ENCODE data around the gene ECE1. TPM values are rescaled to one million over a fixed set of nuclear protein-coding genes. Genes with fewer than 3 reads are reported as not detected.

Gene ECE1
- total and polyA plus RNA-seq, 2 donors (not counting 1 experiment from before 2014, with no cell fraction given), result 131 to 138 TPM

GRCh38 chr1:21338573-21339355 lies 48.5 kb upstream of the ECE1 start:
- Histone ChIP-seq H4K20me1 (ENCODE audit: control insufficient read depth, extremely low read depth, insufficient read depth, low read length) (no peaks in the 10 kb centered on the region), H3K79me2 (ENCODE audit: control insufficient read depth, insufficient read depth, low read length) (peaks cover 81% of the 10 kb centered on the region), H3K4me2 (ENCODE audit: extremely low read depth, insufficient read depth, low read length) (peak overlapping the region; percentile 60), H3K27ac (ENCODE audit: insufficient read depth, low read length) (peak overlapping the region; percentile 89), H3K4me1 (ENCODE audit: control insufficient read depth, extremely low read depth, insufficient read depth, low read length) (peaks cover 59% of the 10 kb centered on the region), H3K9me3 (ENCODE audit: control insufficient read depth, insufficient read depth, low read depth, low read length) (no peaks in the 10 kb centered on the region), H3K27me3 (ENCODE audit: control insufficient read depth, insufficient read depth, low read length) (no peaks in the 10 kb centered on the region), H2AFZ (ENCODE audit: low read length) (no peak overlapping the region), H3K4me3 (replicated peaks in 1 of 4; ENCODE audit: control extremely low read depth in 1 of 4, insufficient read depth in 1 of 4, low read depth in 3 of 4, low read length in 4 of 4) (no peak overlapping the region), H3K36me3 (ENCODE audit: control insufficient read depth, insufficient read depth, low read length) (no peaks in the 10 kb centered on the region), H3K9ac (ENCODE audit: insufficient read depth, low read length) (peak overlapping the region; percentile 18)
- TF ChIP-seq CTCF (conservative IDR thresholded peaks at IDR 0.05 in 1 of 2, IDR thresholded peaks at IDR 0.05 in 1 of 2; ENCODE audit: low read depth in 1 of 2, low read length in 2 of 2) (no peak), EZH2 (IDR thresholded peaks at IDR 0.05; ENCODE audit: low read length, missing control alignments) (no peak)
- DNase-seq (ENCODE audit: low read depth in 2 of 2), result peak in 1 of 2 donors; percentile 97

- peak; percentile 76 to 99 for DNase-seq (ENCODE audit: low read depth in 2 of 2)
- Histone ChIP-seq H3K4me2 (ENCODE audit: extremely low read depth, insufficient read depth, low read length) (peak overlapping the region; percentile 60), H4K20me1 (ENCODE audit: control insufficient read depth, extremely low read depth, insufficient read depth, low read length) (no peaks in the 10 kb centered on the region), H3K4me1 (ENCODE audit: control insufficient read depth, extremely low read depth, insufficient read depth, low read length) (peaks cover 56% of the 10 kb centered on the region), H3K9ac (ENCODE audit: insufficient read depth, low read length) (peak overlapping the region; percentile 18), H3K9me3 (ENCODE audit: control insufficient read depth, insufficient read depth, low read depth, low read length) (no peaks in the 10 kb centered on the region), H3K4me3 (replicated peaks in 1 of 4; ENCODE audit: control extremely low read depth in 1 of 4, insufficient read depth in 1 of 4, low read depth in 3 of 4, low read length in 4 of 4) (no peak overlapping the region), H3K36me3 (ENCODE audit: control insufficient read depth, insufficient read depth, low read length) (no peaks in the 10 kb centered on the region), H3K27me3 (ENCODE audit: control insufficient read depth, insufficient read depth, low read length) (no peaks in the 10 kb centered on the region), H3K27ac (ENCODE audit: insufficient read depth, low read length) (peak overlapping the region; percentile 89), H3K79me2 (ENCODE audit: control insufficient read depth, insufficient read depth, low read length) (peaks cover 78% of the 10 kb centered on the region), H2AFZ (ENCODE audit: low read length) (no peak overlapping the region)
- TF ChIP-seq CTCF (conservative IDR thresholded peaks at IDR 0.05 in 1 of 2, IDR thresholded peaks at IDR 0.05 in 1 of 2; ENCODE audit: low read depth in 1 of 2, low read length in 2 of 2) (no peak), EZH2 (IDR thresholded peaks at IDR 0.05; ENCODE audit: low read length, missing control alignments) (no peak)
These were observed 47.8 kb upstream of the ECE1 start for GRCh38 chr1:21337928-21338572.

GRCh38 chr1:21337454-21337927 lies 47.2 kb upstream of the ECE1 start:
- Histone ChIP-seq H2AFZ (ENCODE audit: low read length) (no peak overlapping the region), H3K36me3 (ENCODE audit: control insufficient read depth, insufficient read depth, low read length) (no peaks in the 10 kb centered on the region), H3K9me3 (ENCODE audit: control insufficient read depth, insufficient read depth, low read depth, low read length) (no peaks in the 10 kb centered on the region), H3K4me3 (replicated peaks in 1 of 4; ENCODE audit: control extremely low read depth in 1 of 4, insufficient read depth in 1 of 4, low read depth in 3 of 4, low read length in 4 of 4) (no peak overlapping the region), H3K4me2 (ENCODE audit: extremely low read depth, insufficient read depth, low read length) (peak overlapping the region; percentile 60), H3K4me1 (ENCODE audit: control insufficient read depth, extremely low read depth, insufficient read depth, low read length) (peaks cover 51% of the 10 kb centered on the region), H3K27me3 (ENCODE audit: control insufficient read depth, insufficient read depth, low read length) (no peaks in the 10 kb centered on the region), H3K27ac (ENCODE audit: insufficient read depth, low read length) (peak overlapping the region; percentile 89), H3K9ac (ENCODE audit: insufficient read depth, low read length) (no peak overlapping the region), H4K20me1 (ENCODE audit: control insufficient read depth, extremely low read depth, insufficient read depth, low read length) (no peaks in the 10 kb centered on the region), H3K79me2 (ENCODE audit: control insufficient read depth, insufficient read depth, low read length) (peaks cover 77% of the 10 kb centered on the region)
- DNase-seq (ENCODE audit: low read depth in 2 of 2), result no peak
- TF ChIP-seq CTCF (conservative IDR thresholded peaks at IDR 0.05 in 1 of 2, IDR thresholded peaks at IDR 0.05 in 1 of 2; ENCODE audit: low read depth in 1 of 2, low read length in 2 of 2) (no peak), EZH2 (IDR thresholded peaks at IDR 0.05; ENCODE audit: low read length, missing control alignments) (no peak)
